Panc1 (cell line): ENCODE measurements around the gene INPP4A. TPM values are rescaled to one million over a fixed set of nuclear protein-coding genes. Genes with fewer than 3 reads are reported as not detected.

ENCODE experiments used
- ATAC-seq: fragments of 200-7000 bp; cut with Tn5 transposase; 2 replicates; pipeline ENCODE4 v1.9.1; 2020; ENCODE audit warnings: mild to moderate bottlenecking, moderate library complexity
- BruUV-seq: library from RNA; stranded (reverse); fragments of 400-500 nt; replicated peaks from 2 replicates; lab custom pipeline; 2021; lab: Mats Ljungman, UMichigan
- CTCF ChIA-PET: fragments of 300-600 bp; sonication (Branson Sonifier 250); formaldehyde crosslinking; loops from one replicate; lab custom pipeline; 2022; ENCODE audit warnings: antibody characterized with exemption; lab: Charles Lee
- POLR2A ChIA-PET: fragments of 300-600 bp; sonication (Branson Sonifier 250); formaldehyde crosslinking; loops from one replicate; lab custom pipeline; 2022; ENCODE audit warnings: antibody characterized with exemption; lab: Charles Lee
- DNase-seq: peaks from one replicate; pipeline ENCODE4 v3.0.0-alpha.2; 2010; ENCODE audit warnings: low read depth, low spot score
- H3K27ac ChIP-seq: 2 replicates; pipeline ENCODE4 v1.5.1; 2011; ENCODE audit warnings: mild to moderate bottlenecking, low read length, inconsistent platforms
- H3K27me3 ChIP-seq: fragments of 200-500 bp; sonication (Bioruptor generic); 2 replicates; pipeline ENCODE4 v1.6.0; 2014; ENCODE audit warnings: low read length, inconsistent platforms; ENCODE audit not compliant: control insufficient read depth, insufficient read depth
- H3K36me3 ChIP-seq: fragments of 200-500 bp; sonication (Bioruptor generic); 2 replicates; pipeline ENCODE4 v1.5.1; 2014; ENCODE audit warnings: inconsistent platforms, mild to moderate bottlenecking, low read length, moderate library complexity; ENCODE audit not compliant: control insufficient read depth, insufficient read depth
- H3K4me1 ChIP-seq: 2 replicates; pipeline ENCODE4 v1.5.1; 2011; ENCODE audit warnings: inconsistent platforms, mild to moderate bottlenecking, low read length, moderate library complexity; ENCODE audit not compliant: control insufficient read depth, insufficient read depth
- H3K4me3 ChIP-seq, 2 experiments: 2 replicates each; pipeline ENCODE4 v1.5.1; 2011 to 2012; ENCODE audit warnings: low read depth in 2 of 2, low read length in 2 of 2, mild to moderate bottlenecking in 2 of 2, inconsistent platforms in 1 of 2, moderate library complexity in 1 of 2
- H3K9me3 ChIP-seq: fragments of 200-500 bp; sonication (Bioruptor generic); 2 replicates; pipeline ENCODE4 v1.5.1; 2014; ENCODE audit warnings: low read depth, mild to moderate bottlenecking, inconsistent platforms, low read length, moderate library complexity; ENCODE audit not compliant: control insufficient read depth, insufficient read depth
- POLR2AphosphoS5 ChIP-seq: IDR thresholded peaks from 2 replicates; pipeline ENCODE4 v1.6.1; 2012; ENCODE audit warnings: mild to moderate bottlenecking, low read depth, low read length, moderate library complexity
- SIN3A ChIP-seq: IDR thresholded peaks from 2 replicates; pipeline ENCODE4 v1.6.1; 2012; ENCODE audit warnings: low read depth, mild to moderate bottlenecking, low read length, moderate library complexity, borderline replicate concordance; ENCODE audit not compliant: insufficient read depth
- TCF7L2 ChIP-seq: IDR thresholded peaks from 2 replicates; pipeline ENCODE4 v1.6.1; 2011; ENCODE audit warnings: mild to moderate bottlenecking, low read depth, low read length, inconsistent platforms
- in situ Hi-C: cut with HindIII; loops from 2 replicates; pipeline ENCODE4 v1.10.0; 2016; ENCODE audit warnings: low sequenced_read_pairs, low pct_unique_long_range_greater_than_20kb
- intact Hi-C: fragments of 100-400 bp; cut with micrococcal nuclease; formaldehyde crosslinking; loops from one replicate; pipeline ENCODE4 v1.10.0; 2022; ENCODE audit not compliant: unreplicated experiment
- total RNA-seq: library from RNA; stranded (reverse); gene quantifications from one replicate; pipeline ENCODE4 v1.2.1, GENCODE V29; 2021; ENCODE audit not compliant: unreplicated experiment
- TF ChIP-seq, protein P1 (sequence below), 2 experiments: IDR thresholded peaks; 2 replicates each; pipeline ENCODE4 v1.6.1; 2011 to 2012; ENCODE audit warnings: low read depth in 2 of 2, control low read depth in 1 of 2, low read length in 1 of 2, mild to moderate bottlenecking in 1 of 2, moderate library complexity in 1 of 2; ENCODE audit not compliant: insufficient read depth in 1 of 2
- TF ChIP-seq, protein P2 (sequence below): fragments of 450-650 bp; IDR thresholded peaks from 2 replicates; pipeline ENCODE4 v1.5.1; 2017; ENCODE audit warnings: mild to moderate bottlenecking

Gene INPP4A
- total RNA-seq, 1 experiment from 2014 or later, result 22.9 TPM

DNA sequence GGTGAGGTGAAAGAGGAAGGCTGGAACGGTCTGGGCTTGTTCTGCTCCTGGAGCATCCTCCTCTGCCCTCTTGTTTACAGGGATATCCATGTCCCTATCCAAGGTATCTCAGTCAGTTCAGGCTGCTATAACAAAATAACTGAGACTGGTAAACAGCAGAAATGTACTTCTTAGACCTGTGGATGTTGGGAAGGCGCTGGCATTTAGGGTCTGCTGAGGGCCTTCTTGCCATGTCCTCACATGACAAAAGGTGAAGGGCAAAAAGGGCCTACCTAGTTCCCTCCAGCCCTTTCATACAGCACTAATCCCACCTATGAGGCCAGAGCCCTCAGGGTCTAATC lies 65.6 kb downstream of the INPP4A start:
- Histone ChIP-seq H3K9me3 (no peaks in the 10 kb centered on the region), H3K4me1 (peaks cover 2% of the 10 kb centered on the region; the same call in 1 of the 2 replicates), H3K27ac (no peak overlapping the region), H3K36me3 (no peaks in the 10 kb centered on the region), H3K27me3 (no peaks in the 10 kb centered on the region), H3K4me3 (no peak overlapping the region)
- intact Hi-C loops, result no loop called here
- CTCF ChIA-PET, result no interaction called here
- DNase-seq, result no peak
- no peak for ATAC-seq
- POLR2A ChIA-PET, result no interaction called here
- in situ Hi-C loops, result no loop called here
- TF ChIP-seq SIN3A (no peak), TCF7L2 (no peak), POLR2AphosphoS5 (no peak)
- TF ChIP-seq, protein P1, sequence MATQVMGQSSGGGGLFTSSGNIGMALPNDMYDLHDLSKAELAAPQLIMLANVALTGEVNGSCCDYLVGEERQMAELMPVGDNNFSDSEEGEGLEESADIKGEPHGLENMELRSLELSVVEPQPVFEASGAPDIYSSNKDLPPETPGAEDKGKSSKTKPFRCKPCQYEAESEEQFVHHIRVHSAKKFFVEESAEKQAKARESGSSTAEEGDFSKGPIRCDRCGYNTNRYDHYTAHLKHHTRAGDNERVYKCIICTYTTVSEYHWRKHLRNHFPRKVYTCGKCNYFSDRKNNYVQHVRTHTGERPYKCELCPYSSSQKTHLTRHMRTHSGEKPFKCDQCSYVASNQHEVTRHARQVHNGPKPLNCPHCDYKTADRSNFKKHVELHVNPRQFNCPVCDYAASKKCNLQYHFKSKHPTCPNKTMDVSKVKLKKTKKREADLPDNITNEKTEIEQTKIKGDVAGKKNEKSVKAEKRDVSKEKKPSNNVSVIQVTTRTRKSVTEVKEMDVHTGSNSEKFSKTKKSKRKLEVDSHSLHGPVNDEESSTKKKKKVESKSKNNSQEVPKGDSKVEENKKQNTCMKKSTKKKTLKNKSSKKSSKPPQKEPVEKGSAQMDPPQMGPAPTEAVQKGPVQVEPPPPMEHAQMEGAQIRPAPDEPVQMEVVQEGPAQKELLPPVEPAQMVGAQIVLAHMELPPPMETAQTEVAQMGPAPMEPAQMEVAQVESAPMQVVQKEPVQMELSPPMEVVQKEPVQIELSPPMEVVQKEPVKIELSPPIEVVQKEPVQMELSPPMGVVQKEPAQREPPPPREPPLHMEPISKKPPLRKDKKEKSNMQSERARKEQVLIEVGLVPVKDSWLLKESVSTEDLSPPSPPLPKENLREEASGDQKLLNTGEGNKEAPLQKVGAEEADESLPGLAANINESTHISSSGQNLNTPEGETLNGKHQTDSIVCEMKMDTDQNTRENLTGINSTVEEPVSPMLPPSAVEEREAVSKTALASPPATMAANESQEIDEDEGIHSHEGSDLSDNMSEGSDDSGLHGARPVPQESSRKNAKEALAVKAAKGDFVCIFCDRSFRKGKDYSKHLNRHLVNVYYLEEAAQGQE (IDR thresholded peaks at IDR 0.05; ENCODE audit: insufficient read depth in 1 of 2, low read depth in 2 of 2, low read length in 1 of 2), result no peak
- TF ChIP-seq, protein P2, sequence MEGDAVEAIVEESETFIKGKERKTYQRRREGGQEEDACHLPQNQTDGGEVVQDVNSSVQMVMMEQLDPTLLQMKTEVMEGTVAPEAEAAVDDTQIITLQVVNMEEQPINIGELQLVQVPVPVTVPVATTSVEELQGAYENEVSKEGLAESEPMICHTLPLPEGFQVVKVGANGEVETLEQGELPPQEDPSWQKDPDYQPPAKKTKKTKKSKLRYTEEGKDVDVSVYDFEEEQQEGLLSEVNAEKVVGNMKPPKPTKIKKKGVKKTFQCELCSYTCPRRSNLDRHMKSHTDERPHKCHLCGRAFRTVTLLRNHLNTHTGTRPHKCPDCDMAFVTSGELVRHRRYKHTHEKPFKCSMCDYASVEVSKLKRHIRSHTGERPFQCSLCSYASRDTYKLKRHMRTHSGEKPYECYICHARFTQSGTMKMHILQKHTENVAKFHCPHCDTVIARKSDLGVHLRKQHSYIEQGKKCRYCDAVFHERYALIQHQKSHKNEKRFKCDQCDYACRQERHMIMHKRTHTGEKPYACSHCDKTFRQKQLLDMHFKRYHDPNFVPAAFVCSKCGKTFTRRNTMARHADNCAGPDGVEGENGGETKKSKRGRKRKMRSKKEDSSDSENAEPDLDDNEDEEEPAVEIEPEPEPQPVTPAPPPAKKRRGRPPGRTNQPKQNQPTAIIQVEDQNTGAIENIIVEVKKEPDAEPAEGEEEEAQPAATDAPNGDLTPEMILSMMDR, result no peak
- no TSS peak for BruUV-seq

- H3K36me3 ChIP-seq, result no peaks in the 10 kb centered on the region
- no peaks in the 10 kb centered on the region for H3K9me3 ChIP-seq
- ATAC-seq (no peak), DNase-seq (no peak)
- no TSS peak for BruUV-seq
- no peak overlapping the region for H3K4me3 ChIP-seq
- ChIA-PET POLR2A (no interaction called here), CTCF (no interaction called here)
- TF ChIP-seq, protein P1 (IDR thresholded peaks at IDR 0.05; ENCODE audit: insufficient read depth in 1 of 2, low read depth in 2 of 2, low read length in 1 of 2), result no peak
- TF ChIP-seq, protein P2, result no peak
- no peak for TF ChIP-seq TCF7L2
- no peak for TF ChIP-seq SIN3A
- no peak for TF ChIP-seq POLR2AphosphoS5
- H3K4me1 ChIP-seq, result peaks cover 2% of the 10 kb centered on the region; the same call in 1 of the 2 replicates
- no peak overlapping the region for H3K27ac ChIP-seq
- in situ Hi-C loops (no loop called here), intact Hi-C loops (no loop called here)
- H3K27me3 ChIP-seq, result no peaks in the 10 kb centered on the region
Observed at GRCh38 chr2:98511981-98512380, 67.3 kb downstream of the INPP4A start.
